LNCaP clone FGC (cell line): Measurements from ENCODE around the gene PIGW.
A peak's percentile ranks its signal among the peaks of the same experiment; 100 is the strongest.

Source experiments
- DNase-seq: peaks from one replicate; pipeline ENCODE4 v3.0.0-alpha.2; 2011; ENCODE audit warnings: low read depth
- H3K4me3 ChIP-seq: 2 replicates; pipeline ENCODE4 v1.5.1; 2011; ENCODE audit warnings: mild to moderate bottlenecking, low read depth, low read length, control low read depth
- TF ChIP-seq, protein P1 (sequence below): IDR thresholded peaks from 2 replicates; pipeline ENCODE4 v1.5.1; 2012; ENCODE audit warnings: mild to moderate bottlenecking; ENCODE audit not compliant: control insufficient read depth, insufficient read depth; ENCODE audit errors: extremely low read depth

Gene PIGW

DNA sequence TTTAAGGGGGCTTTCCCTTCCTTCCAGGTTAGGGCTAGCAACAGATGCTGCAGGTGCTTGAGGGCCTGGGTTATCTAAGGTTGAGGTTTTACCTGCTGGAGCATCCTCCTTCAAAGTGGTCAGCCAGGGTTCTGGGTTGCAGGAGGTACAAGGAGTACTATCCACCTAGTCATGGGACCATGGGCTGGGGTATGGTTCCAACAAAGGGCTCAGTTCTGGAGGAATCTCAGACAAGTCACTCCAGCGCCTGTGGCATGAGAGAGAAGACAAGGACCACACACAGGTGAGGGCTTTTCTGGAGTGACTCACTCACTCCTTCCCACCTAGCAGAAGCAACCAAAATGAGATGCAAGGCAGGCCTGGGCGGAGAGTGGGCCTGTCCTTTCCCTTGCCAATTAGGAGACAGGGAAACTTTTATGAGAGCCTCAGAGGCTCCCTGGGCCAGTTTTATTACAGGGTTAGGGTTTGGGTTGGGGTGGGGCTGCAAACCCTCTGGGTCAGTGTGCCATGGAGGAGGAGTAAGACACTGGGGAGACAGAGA is 2.3 kb upstream of the PIGW start:
- TF ChIP-seq, protein P1, sequence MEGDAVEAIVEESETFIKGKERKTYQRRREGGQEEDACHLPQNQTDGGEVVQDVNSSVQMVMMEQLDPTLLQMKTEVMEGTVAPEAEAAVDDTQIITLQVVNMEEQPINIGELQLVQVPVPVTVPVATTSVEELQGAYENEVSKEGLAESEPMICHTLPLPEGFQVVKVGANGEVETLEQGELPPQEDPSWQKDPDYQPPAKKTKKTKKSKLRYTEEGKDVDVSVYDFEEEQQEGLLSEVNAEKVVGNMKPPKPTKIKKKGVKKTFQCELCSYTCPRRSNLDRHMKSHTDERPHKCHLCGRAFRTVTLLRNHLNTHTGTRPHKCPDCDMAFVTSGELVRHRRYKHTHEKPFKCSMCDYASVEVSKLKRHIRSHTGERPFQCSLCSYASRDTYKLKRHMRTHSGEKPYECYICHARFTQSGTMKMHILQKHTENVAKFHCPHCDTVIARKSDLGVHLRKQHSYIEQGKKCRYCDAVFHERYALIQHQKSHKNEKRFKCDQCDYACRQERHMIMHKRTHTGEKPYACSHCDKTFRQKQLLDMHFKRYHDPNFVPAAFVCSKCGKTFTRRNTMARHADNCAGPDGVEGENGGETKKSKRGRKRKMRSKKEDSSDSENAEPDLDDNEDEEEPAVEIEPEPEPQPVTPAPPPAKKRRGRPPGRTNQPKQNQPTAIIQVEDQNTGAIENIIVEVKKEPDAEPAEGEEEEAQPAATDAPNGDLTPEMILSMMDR = no peak
- H3K4me3 ChIP-seq = no peak overlapping the region
- no peak for DNase-seq

DNA sequence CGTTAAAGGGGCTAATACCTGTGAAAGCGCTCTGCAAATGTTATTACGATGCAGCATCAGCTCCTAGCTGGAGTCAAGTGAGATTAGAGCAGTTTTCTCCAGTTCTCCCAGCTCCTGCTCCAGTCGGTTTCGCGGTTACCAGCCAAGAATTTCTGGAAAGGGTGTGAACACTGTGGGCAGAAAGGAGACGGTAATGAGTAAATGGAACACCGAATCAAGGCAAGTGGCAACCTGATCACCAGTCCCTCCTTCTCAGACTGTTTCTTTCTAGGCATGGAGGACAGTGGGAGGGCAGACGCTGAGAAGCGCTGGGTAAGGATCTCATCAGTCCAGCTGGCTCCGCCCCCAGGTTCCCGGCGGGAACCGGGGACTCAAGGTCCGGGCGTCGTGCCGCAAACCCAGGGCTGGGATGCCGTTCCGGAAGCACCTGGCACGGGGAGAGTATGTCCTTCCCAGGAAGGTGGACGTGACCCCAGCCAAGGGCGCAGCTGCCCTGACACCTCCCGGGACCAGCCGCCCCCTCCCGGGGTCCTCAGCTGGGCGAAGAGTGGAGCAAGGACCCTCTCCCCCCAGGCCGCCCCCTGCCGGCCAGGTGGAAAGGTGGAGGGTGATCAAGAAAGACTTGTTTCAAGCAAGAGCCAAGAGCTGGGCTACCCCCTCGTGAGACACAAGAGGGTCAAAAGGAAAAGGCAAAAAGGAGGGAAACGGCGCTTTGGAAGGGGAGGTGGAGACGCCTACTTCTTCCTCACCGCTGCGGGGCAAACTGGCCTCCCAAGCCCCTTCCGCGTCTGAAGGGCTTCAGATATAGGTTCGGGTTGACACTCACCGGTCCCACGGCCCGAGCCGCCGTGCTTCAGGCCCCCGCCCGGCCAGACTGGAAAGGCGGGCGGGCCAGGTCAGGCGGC is 600 bp upstream of the PIGW start:
- TF ChIP-seq, protein P1 = peak; percentile 53
- H3K4me3 ChIP-seq = peak overlapping the region; percentile 74
- DNase-seq = peak; percentile 66

DNA sequence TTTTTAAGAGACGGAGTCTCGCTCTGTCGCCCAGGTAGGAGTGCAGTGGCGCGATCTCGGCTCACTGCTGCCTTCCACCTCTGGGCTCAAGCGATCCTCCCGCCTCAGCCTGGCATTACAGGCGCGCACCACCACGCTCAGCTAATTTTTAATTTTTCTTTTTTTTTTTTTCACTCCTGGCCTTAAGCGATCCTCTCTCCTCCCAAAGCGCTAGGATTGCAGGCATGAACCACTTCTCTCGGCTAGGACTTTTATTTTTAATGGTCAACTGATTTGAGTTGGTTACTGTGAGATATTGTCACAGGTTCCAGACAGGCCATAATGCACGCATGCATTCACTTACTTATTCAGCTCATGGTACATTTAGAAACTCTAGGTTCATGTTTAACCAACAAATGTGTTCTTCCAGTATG is 888 bp downstream of the PIGW start:
- peak overlapping the region; percentile 74 for H3K4me3 ChIP-seq
- TF ChIP-seq, protein P1 = no peak
- DNase-seq = no peak

DNA sequence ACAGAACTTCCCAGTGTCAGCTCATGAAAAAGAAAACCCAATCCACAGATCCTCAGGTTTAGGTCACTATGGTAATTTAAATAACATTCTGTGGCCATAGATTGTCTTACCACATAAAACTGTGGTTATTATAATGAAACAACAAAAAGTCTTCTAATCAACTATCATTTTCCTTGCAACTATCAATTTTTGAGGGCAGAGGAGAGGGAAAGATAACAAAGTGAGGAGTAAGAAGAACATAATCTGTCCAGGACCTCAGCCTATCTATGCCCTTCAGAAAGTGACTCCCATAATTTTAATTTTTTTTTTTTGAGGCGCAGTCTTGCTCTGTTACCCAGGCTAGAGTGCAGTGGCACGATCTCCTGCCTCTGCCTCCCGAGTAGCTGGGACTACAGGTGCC is 5.9 kb downstream of the PIGW start:
- H3K4me3 ChIP-seq = no peak overlapping the region
- no peak for DNase-seq
- TF ChIP-seq, protein P1 = no peak

DNA sequence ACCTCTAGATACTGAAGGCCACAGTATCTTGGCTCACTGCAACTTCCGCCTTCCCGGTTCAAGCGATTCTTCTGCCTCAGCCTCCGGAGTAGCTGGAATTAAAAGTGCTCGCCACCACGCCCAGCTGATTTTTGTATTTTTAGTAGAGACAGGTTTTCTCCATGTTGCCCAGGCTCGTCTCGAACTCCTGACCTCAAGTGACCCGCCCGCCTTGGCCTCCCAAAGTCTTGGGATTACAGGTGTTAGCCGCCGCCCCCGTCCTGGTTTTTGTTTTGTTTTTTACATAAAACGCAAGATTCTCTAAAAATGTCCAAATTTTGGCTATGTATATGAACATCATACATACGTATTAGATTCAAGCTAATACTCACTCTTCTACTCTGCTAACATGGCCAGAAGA is 8.0 kb downstream of the PIGW start:
- no peak for DNase-seq
- H3K4me3 ChIP-seq = no peak overlapping the region
- TF ChIP-seq, protein P1 = no peak

DNA sequence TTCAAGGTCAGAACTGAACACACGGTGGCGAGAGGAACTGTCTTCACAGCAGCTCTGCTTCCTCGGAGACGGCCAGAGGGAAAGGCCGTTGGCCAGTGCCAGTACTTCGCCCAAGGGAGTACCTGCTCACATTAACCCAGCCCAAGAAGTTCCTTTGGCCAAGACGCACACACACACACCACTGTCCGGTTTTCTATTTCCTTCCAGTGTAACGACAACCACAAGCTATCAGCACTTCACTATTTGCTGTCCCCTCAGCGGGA is 9.2 kb downstream of the PIGW start:
- DNase-seq = peak; percentile 40
- TF ChIP-seq, protein P1 = no peak
- peak overlapping the region; percentile 66 for H3K4me3 ChIP-seq
